GM18868 (cell line): ENCODE results near the gene ARTN.

Experiments
- ATAC-seq: cut with Tn5 transposase; IDR thresholded peaks from one replicate; pipeline ENCODE4 v1.9.1; 2021; ENCODE audit warnings: mild to moderate bottlenecking, moderate library complexity; ENCODE audit not compliant: unreplicated experiment

The ARTN gene, protein sequence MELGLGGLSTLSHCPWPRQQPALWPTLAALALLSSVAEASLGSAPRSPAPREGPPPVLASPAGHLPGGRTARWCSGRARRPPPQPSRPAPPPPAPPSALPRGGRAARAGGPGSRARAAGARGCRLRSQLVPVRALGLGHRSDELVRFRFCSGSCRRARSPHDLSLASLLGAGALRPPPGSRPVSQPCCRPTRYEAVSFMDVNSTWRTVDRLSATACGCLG

DNA sequence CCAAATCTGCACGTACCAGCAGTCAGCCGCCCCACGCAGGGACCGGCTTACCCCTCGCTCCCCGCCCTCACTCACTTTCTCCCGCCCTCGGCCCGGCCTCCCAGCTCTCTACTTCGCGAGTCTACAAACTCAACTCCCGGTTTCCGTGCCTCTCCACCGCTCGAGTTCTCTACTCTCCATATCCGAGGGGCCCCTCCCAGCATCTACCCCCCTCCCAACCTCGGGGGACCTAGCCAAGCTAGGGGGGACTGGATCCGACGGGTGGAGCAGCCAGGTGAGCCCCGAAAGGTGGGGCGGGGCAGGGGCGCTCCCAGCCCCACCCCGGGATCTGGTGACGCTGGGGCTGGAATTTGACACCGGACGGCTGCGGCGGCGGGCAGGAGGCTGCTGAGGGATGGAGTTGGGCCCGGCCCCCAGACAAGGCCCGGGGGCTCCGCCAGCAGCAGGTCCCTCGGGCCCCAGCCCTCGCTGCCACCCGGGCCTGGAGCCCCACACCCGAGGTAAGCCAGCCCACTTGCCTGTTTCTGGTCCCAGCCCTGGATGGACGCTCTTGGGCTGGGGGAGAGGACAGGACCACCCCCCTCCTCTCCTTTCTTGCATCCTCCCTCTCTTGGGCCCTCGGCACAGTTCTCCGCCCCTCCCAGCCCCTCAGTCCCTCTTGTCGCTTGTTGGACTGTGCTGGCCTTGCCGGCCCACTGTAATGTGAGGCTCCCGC, at the start of gene ARTN:
Gene ARTN (plus strand): TSS at position 416 of the 715 bp plus-strand sequence. CDS start 1,856 bp downstream, outside the sequence.
- ATAC-seq = no peak

- ATAC-seq = no peak
Observed at GRCh38 chr1:43885279-43885801, 48.3 kb upstream of the ARTN start.

DNA sequence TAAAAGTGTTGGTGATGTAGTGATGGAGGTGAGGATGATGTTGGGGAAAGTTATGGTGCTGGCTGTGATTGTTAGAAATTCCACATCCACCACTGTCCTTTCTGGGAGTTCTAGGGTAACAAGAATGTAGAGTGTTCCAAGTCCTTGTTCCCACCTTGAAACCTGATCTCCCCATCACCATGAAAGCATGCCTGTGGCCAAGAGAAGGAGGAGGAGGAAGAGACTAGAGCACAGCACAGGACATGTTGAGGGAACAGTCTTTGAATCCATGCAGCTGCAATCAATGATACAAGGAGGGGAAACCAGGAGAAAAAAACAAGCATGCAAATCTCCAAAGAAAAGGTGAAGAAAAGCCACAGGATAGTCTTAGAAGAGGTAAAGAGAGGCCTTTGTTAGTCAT, 45.9 kb upstream of the ARTN start:
- no peak for ATAC-seq

GRCh38 chr1:43890815-43891214, 42.8 kb upstream of the ARTN start:
- ATAC-seq = no peak

DNA sequence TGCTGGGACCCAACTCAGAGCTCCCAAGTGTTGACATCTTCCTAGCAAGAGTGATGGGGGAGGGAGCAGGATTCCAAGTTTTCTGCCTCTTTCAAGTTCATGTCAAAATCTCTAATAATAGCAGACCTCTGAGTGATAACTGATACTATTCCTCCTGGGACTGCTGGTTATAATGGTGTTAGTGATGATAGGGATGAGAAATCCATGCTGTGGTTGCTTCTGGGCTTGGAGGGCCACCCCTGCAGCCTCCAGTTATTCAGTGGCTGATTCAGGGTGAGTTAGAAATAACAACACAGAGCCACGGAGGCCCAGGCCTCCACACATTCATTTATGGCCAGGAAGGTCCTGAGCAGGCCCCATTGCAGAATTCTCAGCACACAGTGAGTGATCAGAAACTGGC, 40.6 kb upstream of the ARTN start:
- no peak for ATAC-seq

GRCh38 chr1:43898981-43899380, 34.6 kb upstream of the ARTN start:
- no peak for ATAC-seq

- no peak for ATAC-seq
Observed at GRCh38 chr1:43900386-43900785, 33.2 kb upstream of the ARTN start.

- ATAC-seq = no peak
Observed at GRCh38 chr1:43901196-43901961, 32.2 kb upstream of the ARTN start.

- ATAC-seq = no peak
Observed at GRCh38 chr1:43902058-43902831, 31.4 kb upstream of the ARTN start.

DNA sequence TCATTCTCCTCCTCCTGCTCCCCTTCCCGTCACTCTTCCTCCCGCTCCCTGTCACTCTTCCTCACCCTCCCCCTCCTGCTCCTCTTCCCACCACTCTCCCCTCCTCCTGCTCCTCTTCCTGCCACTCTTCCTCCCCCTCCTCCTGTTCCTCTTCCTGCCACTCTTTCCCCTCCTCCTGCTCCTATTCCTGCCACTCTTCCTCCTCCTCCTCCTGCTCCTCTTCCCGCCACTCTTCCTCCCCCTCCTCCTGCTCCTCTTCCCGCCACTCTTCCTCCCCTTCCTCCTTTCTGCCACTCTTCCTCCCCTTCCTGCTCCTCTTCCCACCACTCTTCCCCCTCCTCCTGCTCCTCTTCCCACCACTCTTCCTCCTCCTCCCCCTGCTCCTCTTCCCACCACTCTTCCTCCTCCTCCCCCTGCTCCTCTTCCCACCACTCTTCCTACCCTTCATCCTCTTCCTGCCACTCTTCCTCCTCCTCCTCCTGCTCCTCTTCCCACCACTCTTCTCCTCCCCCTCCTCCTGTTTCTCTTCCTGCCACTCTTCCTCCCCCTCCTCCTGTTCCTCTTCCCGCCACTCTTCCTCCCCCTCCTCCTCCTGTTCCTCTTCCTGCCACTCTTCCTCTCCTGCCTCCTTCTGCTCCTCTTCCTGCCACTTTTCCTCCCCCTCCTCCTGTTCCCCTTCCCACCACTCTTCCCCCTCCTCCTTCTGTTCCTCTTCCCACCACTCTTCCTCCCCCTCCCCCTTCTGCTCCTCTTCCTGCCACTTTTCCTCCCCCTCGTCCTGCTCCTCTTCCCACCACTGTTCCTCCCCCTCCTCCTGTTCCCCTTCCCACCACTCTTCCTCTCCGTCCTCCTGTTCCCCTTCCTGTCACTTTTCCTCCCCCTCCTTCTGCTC, 28.7 kb upstream of the ARTN start:
- no peak for ATAC-seq

GRCh38 chr1:43908226-43908625, 25.4 kb upstream of the ARTN start:
- ATAC-seq = no peak

- no peak for ATAC-seq
Observed at GRCh38 chr1:43908858-43909257, 24.7 kb upstream of the ARTN start.

DNA sequence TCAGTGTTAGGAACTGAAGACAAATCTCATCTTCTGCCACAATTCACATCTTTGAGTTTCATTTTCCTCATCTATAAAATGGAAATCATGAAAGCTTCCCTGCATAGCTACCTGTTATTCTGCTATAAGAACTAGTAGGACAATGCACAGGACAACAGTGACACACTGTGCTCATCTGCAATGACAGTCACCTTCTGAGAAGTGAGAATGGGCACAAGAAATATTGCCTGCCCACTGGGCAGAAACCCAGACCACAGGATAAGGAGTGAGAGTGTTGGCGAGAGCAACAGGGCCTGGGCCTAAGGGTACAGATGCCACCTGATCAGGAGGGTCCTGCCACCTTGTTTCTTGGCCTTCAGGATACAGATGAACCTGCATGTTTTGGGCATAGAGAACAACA, 23.3 kb upstream of the ARTN start:
- ATAC-seq = no peak

DNA sequence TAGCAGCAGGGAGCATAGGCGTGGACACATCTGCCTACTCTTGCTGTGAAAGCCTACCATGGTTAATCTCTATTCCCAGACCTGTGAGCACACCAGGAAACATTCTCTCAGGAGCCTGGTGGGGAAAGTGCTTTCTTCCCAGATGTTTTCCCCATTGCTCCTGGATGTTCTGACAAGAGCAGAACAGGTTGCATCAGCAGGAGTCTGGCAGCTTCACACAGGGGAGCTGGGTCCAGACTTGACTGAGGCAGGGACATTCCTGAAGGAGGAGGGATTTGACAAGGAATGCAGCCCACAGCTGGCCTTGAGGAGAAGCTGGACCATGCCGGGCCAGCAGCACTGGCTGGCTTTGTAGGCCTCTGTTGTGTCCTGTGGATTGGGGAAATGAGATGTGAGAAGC, 21.0 kb upstream of the ARTN start:
- no peak for ATAC-seq

DNA sequence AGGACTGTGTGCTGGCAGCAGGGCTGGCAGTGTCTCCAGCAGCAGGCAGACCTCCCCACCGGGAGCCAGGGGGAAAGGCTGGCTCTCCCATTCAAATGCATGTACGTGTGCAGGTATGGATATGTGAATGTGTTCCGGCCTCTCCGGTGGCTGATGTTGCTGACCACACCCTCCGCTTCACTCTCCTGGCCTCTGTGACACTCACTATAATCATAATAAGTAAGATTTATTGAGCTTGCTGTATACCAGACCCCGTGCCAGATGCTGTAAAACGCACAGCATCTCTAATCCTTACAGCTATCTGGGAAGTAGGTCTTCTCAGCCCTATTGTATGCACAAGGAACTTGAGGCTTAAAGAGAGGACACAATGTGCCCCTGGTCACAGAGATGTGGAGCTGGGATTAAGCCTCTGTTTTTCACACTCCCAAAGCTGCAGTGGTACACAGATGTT, 20.5 kb upstream of the ARTN start:
- ATAC-seq = no peak

- ATAC-seq = no peak
Observed at GRCh38 chr1:43913666-43914360, 19.8 kb upstream of the ARTN start.

GRCh38 chr1:43914576-43915525, 18.8 kb upstream of the ARTN start:
- ATAC-seq = no peak

DNA sequence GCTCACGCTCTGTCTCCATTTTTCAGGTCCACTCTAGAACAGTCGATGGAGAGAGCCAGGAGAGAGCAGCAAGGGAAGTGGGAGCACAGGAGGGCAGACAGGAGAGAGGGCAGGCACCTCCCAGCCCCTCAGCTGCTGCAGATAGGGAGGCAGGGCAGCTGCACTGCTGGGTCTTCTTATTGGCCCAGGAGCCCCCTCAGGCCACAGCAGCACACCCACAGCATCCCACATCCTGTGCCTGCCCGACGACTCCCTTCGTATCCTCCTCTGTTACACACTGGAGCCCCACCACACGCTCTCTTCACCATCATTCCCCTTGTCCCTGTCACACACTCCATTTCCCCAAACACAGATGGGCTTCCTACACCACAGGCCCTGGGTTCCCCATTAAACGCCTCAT, 13.7 kb upstream of the ARTN start:
- no peak for ATAC-seq
